ENCODE measurements around the gene GSN. TPM values are rescaled to one million over a fixed set of nuclear protein-coding genes. Genes with fewer than 3 reads are reported as not detected.

The GSN gene
- 1,000 to 10,000 TPM; 3,140 to 6,734 (median 4,294) TPM for total RNA-seq

DNA sequence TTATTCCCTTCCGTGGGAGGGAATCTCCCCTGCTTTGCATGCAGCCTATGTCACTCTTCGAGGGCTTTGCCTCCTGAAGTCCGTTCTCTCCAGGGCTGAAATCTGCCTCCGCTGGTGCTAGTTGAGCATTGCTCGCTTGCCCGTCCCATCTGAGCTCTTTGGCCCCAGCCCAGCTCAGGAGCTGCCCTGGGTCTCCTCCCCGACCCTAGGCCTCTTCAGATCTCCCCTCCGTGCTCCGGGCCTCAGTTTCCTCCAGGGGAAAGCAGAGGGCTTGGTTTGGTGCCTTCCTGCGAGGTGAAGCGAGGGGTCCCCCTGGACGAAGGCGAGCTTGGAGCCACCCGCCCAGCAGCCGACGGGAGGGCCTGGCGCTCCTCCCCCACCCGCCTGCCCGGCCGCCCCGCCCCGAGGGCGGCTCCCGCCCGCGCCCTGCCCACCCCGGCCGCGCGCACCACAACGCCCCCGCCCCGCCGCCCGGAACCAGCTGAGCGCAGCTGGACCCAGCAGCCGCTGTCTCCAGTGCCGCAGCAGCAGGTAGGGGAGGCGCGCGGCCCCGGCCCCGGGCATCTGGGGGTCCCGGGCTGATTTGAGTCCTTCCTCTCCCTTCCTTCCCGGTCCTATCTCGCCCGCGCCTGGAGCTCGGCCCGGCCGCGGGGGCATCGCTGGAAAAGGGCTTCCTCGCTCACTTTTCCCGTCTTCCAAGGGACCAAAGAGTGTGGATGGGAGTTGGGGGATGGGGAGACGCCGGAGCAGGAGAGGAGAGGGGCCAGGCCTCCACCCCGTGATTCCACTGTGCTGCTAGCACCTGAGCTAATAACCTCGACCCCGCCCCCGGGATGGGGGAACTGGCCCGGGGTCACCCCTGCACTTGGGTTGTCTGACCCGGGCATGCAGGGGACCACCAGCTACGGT lies at the start of gene GSN:
TSS of gene GSN (plus strand) at position 474 of the 909 bp plus-strand sequence. CDS start 33,810 bp downstream, outside the sequence.
- DNase-seq (ENCODE audit: low spot score) (peak; percentile 55), ATAC-seq (ENCODE audit: low FRiP score) (peak; percentile 95)
- TF ChIP-seq, protein P1, sequence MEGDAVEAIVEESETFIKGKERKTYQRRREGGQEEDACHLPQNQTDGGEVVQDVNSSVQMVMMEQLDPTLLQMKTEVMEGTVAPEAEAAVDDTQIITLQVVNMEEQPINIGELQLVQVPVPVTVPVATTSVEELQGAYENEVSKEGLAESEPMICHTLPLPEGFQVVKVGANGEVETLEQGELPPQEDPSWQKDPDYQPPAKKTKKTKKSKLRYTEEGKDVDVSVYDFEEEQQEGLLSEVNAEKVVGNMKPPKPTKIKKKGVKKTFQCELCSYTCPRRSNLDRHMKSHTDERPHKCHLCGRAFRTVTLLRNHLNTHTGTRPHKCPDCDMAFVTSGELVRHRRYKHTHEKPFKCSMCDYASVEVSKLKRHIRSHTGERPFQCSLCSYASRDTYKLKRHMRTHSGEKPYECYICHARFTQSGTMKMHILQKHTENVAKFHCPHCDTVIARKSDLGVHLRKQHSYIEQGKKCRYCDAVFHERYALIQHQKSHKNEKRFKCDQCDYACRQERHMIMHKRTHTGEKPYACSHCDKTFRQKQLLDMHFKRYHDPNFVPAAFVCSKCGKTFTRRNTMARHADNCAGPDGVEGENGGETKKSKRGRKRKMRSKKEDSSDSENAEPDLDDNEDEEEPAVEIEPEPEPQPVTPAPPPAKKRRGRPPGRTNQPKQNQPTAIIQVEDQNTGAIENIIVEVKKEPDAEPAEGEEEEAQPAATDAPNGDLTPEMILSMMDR (IDR thresholded peaks at IDR 0.05) = no peak

DNA sequence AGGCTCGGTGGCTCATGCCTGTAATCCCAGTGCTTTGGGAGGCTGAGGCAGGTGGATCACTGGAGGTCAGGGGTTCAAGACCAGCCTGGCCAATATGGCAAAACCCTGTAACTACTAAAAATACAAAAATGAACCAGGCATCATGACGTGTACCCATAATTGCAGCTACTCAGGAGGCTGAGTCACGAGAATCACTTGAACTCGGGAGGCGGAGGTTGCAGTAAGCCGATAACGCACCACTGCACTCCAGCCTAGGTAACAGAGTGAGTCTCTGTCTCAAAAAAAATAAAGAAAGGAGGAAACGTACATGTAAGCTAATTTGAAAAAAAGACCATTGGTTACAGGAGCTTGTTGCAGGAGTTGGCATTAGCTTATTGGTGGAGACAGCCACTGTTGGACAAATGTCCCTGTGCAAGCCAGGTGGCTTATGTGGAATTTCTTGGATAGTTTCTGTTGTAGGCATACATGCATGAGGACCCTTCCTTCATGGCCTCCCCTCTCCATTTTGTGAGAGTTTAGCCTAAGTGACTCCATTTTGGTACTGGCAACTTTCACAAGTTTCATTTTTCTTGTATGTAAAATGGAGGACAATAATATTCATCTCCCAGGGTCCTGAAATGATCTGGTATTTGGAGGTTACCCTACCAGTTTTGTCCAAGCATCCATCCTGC lies 49.5 kb upstream of the GSN start:
- TF ChIP-seq, protein P1 (IDR thresholded peaks at IDR 0.05) = no peak
- DNase-seq (ENCODE audit: low spot score) = no peak
- ATAC-seq (ENCODE audit: low FRiP score) = no peak

DNA sequence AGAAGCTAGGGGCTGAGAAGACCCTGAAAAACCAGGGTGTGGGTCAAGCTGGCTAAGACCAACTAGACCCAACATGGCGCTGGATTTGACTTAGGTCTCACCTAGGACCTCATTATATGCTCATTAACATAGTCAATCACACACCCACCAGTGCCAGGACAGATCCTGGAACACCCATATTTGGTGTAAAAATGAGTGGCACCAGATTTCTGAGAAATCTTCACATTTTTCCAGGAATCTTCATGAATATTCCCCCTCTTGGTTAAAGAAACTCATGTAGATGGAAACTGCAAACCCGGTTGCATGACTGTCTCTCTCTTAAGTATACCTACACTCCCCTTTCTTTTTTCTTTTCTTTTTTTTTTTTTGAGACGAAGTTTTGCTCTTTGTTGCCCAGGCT lies 48.4 kb upstream of the GSN start:
- DNase-seq (ENCODE audit: low spot score) (no peak), ATAC-seq (ENCODE audit: low FRiP score) (no peak)
- TF ChIP-seq, protein P1 (IDR thresholded peaks at IDR 0.05) = no peak

DNA sequence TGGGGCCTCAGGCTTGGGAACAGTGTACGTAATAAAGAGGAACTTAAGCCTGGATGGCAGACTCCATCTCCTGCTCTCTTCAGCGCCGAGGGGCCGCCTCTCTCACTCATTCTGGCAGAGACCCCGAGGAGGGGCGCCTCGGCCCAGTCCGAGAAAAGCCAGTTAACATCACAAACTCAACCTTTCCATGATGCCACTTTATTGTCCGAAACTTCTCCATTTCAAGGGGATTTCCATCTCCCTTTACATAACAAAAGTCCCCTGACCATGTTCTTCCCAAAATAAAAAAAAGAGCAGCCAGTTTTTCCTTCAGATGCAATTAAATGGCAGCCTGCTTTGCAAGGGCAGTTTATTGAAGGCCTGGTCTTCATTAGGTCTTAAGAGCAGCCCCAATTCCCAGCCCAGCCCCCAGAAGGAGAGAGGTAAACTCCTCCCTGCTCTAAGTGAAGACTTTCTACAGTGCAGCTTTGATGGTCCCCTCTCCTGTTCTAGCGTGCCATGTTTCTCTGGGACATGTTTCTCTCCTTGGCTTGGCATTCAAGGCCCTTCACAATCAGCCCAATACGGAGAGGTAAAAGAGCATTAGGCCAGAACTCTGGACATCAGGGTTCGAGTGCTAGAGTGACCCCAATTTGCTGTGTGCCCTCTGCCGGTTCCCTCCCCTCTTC lies 46.8 kb upstream of the GSN start:
- ATAC-seq (ENCODE audit: low FRiP score) = no peak
- TF ChIP-seq, protein P1 (IDR thresholded peaks at IDR 0.05) = no peak
- no peak for DNase-seq (ENCODE audit: low spot score)

DNA sequence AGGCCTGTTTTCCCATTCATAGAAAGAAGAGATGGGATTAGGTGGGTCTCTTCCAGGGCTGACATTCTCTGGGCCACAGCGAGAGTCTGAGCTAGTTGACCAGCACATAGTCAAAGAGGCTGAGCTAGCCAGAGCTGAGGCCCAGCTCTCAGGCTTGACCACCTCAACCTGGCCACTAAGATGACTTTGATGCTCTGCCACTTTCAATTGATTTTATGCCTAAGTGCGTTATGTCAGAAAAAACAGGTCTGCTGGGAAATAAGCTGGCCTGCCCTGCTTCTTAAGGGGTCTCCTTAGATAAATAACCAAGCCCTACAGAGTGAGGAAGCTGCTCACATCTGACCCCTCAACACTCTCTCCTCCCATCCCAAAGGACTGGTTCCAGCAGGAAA lies 46.3 kb upstream of the GSN start:
- DNase-seq (ENCODE audit: low spot score) = no peak

DNA sequence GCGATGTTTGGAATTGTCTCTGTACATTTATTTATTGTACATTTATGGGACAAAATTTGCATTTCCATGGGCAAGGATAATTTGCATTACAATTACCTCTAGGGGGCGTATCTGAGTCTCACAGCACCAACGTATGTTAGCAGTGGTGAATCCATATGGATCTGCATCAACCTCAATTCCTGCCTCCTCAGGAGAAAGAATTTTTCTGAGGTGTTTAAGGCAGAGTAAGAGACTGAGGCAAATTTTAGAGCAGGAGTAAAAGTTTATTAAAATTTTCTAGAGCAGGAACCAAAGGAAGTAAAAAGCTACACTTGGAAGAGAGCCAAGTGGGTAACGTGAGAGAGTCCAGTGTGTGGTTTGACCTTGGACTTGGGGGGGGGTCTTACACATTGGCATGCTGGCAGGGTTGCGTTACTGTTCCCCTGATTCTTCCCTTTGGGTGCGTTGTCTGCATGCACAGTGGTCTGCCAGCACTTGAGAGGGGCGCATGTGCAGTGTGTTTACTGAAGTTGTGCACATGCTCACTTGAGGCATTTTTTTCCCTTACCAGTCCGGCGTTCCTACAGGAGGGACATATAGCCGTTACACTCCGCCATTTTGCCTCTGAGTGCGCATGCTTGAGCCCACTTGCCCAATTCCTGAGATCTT lies 45.3 kb upstream of the GSN start:
- DNase-seq (ENCODE audit: low spot score) = no peak
- TF ChIP-seq, protein P1 (IDR thresholded peaks at IDR 0.05) = peak in 1 of 3 donors; percentile 19
- no peak for ATAC-seq (ENCODE audit: low FRiP score)

More for the DNA sequence above, 46.3 kb upstream of the GSN start:
- ATAC-seq (ENCODE audit: low FRiP score) = no peak
- TF ChIP-seq, protein P1 (IDR thresholded peaks at IDR 0.05) = no peak
